ENCODE measurements around the gene MELTF. TPM values are rescaled to one million over a fixed set of nuclear protein-coding genes. Genes with fewer than 3 reads are reported as not detected.

MELTF gene
- total RNA-seq, 4 donors from 2014 or later: 17.3 to 143 (median 50.7) TPM

- DNase-seq: peak in 1 of 3 donors; percentile 46
- H3K27me3 ChIP-seq: no peaks in the 10 kb centered on the region
- no peaks in the 10 kb centered on the region for H3K9me3 ChIP-seq
- peaks cover 0 to 32% (median 15%) of the 10 kb centered on the region in 4 donors for H3K4me1 ChIP-seq
- no peaks in the 10 kb centered on the region for H3K36me3 ChIP-seq
- H3K27ac ChIP-seq: peak overlapping the region in 1 of 4 donors; percentile 2
- H3K4me3 ChIP-seq: peak overlapping the region; percentile 49 to 85 (median 70)
- no peak for TF ChIP-seq POLR2A (IDR thresholded peaks at IDR 0.05)
- TF ChIP-seq CTCF (IDR thresholded peaks at IDR 0.05): no peak
These were observed 1.5 kb downstream of the MELTF start for GRCh38 chr3:197027896-197028727.

- Histone ChIP-seq H3K36me3 (no peaks in the 10 kb centered on the region), H3K9me3 (no peaks in the 10 kb centered on the region), H3K4me1 (peaks cover 0 to 32% (median 23%) of the 10 kb centered on the region in 4 donors), H3K27me3 (no peaks in the 10 kb centered on the region), H3K27ac (no peak overlapping the region), H3K4me3 (peak overlapping the region in 1 of 4 donors; percentile 79)
- TF ChIP-seq CTCF (IDR thresholded peaks at IDR 0.05) (no peak), POLR2A (IDR thresholded peaks at IDR 0.05) (no peak)
- peak in 1 of 3 donors; percentile 45 for DNase-seq
These were observed 2.3 kb downstream of the MELTF start for GRCh38 chr3:197027151-197027895.

- Histone ChIP-seq H3K27ac (no peak overlapping the region), H3K9me3 (no peaks in the 10 kb centered on the region), H3K4me1 (peaks cover 0 to 28% (median 22%) of the 10 kb centered on the region in 4 donors), H3K36me3 (no peaks in the 10 kb centered on the region), H3K27me3 (no peaks in the 10 kb centered on the region), H3K4me3 (no peak overlapping the region)
- DNase-seq: peak in 1 of 3 donors; percentile 42
- no peak for TF ChIP-seq POLR2A (IDR thresholded peaks at IDR 0.05)
- TF ChIP-seq CTCF (IDR thresholded peaks at IDR 0.05): no peak
These were observed 3.1 kb downstream of the MELTF start for GRCh38 chr3:197026481-197026866.

GRCh38 chr3:197025736-197026480, 3.7 kb downstream of the MELTF start:
- peak in 1 of 3 donors; percentile 40 for DNase-seq
- no peaks in the 10 kb centered on the region for H3K36me3 ChIP-seq

More at GRCh38 chr3:197025736-197026480, 3.7 kb downstream of the MELTF start:
- Histone ChIP-seq H3K27ac (no peak overlapping the region), H3K27me3 (no peaks in the 10 kb centered on the region), H3K4me1 (peaks cover 0 to 28% (median 20%) of the 10 kb centered on the region in 4 donors), H3K4me3 (no peak overlapping the region), H3K9me3 (no peaks in the 10 kb centered on the region)
- TF ChIP-seq CTCF (IDR thresholded peaks at IDR 0.05): no peak
- TF ChIP-seq POLR2A (IDR thresholded peaks at IDR 0.05): no peak

All from Peyer's patch (tissue), 4 donors.